ENCODE measurements around the gene VWA3B. TPM values are rescaled to one million over a fixed set of nuclear protein-coding genes. Genes with fewer than 3 reads are reported as not detected.

Gene VWA3B
- total RNA-seq, 1 donor from 2014 or later, result 1.7 TPM

DNA sequence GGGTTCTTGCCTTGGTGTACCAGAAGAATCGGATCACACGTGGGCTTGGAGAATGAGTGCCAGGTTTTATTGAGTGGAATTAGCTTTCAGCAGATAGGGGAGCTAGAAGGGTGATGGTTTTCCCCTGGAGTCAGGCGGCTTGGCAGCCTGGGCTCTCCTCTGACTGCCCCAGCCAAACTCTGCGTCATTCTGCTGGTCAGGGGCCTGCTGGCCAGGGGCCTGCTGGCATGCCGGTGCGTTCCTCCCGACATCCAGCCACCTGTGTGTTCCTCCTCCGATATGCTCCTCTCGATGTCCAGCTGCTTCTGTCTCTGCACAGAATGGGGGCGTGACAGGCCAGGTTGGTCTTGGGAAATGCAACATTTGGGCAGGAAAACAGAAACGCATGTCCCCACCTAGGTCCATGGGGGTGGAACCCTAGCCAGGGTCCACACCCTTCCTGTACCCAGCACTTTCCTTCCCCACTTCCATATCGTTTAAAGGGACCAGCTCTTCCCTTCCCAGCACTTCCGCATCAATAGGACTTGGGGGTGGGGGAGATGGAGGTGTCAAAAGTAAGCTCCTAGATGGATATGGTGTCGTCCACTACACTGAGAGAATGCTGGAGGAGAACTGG is 85.3 kb downstream of the VWA3B start:
- DNase-seq (ENCODE audit: low spot score), result no peak

DNA sequence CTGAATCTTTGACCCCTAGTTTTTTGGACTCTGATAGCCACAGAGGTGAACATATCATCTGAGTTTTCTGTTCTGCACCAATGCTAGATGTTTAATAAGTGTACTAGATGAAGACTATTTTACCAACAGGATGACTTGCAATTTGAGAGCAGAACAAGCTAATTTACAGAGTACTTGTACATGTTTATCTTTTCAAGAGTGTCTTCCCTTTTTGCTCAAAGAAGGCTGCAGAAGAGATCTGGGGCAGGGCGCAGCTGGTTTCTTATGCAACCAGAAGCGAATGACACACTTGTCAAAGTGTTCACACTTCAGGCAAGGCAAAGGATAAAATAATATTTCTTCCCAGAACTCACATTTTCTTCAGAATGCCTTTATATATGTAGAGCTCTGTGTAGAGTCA is 86.0 kb downstream of the VWA3B start:
- DNase-seq (ENCODE audit: low spot score), result no peak

DNA sequence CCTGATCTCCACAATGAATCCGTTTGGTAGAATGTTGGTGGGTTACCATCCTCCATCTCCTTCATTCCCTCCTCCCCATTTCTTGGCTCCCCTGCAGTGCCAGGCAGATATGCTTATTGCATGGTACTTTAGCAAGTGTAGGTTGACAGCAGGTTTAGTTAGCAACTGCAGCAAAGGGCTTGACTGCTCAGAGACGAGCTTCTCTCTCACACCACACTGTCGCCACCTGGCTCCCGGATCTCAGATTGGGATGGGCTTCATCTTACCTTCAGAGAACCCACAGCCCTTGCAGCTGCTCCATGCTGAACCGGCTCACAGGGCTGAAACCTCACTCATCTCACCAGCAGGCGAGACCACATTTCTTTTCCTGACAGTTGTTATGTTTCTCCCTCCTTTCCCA is 88.8 kb downstream of the VWA3B start:
- no peak for DNase-seq (ENCODE audit: low spot score)

DNA sequence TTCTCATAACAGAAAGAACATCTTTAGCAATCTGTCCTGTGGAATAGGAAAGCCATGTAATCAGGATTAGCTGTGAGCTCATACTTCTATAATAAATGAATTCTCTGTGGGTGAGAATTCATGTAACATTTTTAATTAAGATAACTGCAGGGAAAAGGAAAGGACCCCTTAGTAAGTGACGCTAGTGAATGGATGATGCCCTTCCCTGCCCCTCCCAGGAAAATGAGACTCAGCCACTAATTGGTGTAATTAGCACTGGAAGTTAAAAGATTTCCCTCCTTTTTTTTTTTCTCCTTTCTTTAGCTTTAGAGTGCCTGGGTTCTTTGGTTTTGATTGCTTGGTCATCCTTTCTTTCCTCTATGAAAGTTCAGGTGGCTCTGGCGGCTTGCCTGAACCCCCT is 90.3 kb downstream of the VWA3B start:
- no peak for DNase-seq (ENCODE audit: low spot score)

DNA sequence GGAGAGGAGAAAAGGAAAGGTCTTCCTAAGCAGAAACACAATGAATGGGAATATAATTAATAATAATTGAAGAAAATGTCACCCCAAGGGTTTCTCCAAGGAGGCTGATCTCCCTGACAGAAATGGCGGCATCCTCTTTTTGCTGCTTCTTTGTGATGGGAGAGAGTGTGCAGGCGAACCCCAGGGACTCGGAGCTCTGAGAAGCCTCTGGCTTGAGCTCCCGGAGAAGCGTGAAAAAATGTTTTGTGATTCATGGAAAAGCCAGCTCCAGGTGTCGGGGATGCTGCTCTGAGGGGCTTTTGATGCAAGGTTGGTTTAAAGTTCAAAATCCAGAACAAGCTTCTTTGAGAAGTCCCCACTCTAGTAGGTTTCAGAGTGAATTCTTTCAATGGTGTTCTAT is 91.0 kb downstream of the VWA3B start:
- no peak for DNase-seq (ENCODE audit: low spot score)

DNA sequence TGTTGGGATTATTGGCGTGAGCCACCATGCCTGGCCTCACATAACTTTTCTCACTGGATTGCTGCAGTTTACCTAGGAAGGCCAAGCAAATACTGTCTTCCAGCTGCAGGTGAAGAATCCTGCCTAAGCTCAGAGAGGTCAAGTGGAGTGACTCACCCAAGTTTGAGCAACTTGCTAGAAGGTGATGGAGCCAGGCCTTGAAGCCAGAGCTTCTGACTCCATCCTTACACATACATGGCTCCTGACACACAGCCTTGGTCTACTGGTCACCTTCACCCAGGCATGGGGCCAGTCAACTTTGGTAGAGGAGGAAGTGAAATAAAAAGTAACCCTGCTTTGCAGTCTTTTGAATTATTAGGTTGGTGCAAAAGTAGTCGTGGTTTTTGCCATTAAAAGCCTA is 93.5 kb downstream of the VWA3B start:
- no peak for DNase-seq (ENCODE audit: low spot score)

DNA sequence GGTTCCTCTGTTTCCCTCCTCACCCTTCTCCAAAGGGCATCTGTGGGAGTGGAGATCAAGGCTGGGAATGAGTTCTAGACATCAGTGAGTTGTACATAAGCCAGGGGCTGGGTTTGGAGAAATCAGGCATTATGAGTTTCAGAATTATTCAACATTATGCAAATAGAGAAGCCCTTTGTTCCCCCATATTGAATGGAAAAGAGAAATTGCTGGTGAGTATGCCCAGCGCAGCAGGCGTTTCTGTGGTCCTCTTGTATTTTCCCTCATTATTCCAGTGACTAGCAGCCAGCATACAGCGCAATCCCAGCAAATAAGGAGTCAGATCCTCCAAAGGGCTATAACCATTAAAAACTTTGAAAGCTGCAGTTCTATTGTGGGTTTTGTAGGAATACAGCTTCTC is 94.4 kb downstream of the VWA3B start:
- no peak for DNase-seq (ENCODE audit: low spot score)

DNA sequence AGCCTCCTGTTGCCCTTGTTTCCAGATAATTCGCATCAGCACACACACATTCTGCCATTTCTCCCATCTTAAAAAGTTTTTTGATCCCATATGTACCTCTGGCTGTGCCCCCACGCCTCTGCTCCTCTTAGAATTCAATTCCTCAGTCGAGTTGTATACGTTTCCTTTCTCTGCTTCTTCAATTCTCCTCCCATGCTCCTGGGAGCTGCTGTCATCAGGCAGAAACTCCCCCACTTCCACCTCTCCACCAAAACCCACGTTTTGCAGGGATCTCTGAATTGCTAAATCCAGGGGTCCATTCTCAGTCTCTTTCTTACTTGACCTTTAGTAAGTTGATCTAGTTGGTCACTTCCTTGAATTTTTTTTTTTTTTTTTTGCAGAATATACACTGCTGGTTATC is 98.8 kb downstream of the VWA3B start:
- DNase-seq (ENCODE audit: low spot score), result no peak

DNA sequence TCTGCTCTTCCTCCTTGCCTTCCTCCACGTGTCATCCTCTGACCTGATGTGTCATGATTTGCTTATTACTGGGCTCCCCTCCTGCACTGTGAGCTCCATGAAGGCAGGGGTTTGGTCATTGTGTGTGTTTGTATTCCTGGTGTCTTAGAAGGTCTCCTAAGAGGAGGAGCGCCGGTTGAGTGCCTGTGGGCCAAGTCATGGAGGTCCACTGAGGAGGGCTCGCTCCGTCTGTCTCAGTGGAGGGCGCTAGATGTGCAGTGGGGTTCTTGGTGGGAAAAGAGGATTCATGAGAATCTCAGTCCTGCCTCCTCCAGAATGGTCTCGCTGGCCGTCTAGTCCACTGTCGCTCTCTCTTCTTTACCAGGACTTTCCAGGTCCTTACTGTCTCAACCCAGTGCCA is 100.2 kb downstream of the VWA3B start:
- DNase-seq (ENCODE audit: low spot score), result no peak

DNA sequence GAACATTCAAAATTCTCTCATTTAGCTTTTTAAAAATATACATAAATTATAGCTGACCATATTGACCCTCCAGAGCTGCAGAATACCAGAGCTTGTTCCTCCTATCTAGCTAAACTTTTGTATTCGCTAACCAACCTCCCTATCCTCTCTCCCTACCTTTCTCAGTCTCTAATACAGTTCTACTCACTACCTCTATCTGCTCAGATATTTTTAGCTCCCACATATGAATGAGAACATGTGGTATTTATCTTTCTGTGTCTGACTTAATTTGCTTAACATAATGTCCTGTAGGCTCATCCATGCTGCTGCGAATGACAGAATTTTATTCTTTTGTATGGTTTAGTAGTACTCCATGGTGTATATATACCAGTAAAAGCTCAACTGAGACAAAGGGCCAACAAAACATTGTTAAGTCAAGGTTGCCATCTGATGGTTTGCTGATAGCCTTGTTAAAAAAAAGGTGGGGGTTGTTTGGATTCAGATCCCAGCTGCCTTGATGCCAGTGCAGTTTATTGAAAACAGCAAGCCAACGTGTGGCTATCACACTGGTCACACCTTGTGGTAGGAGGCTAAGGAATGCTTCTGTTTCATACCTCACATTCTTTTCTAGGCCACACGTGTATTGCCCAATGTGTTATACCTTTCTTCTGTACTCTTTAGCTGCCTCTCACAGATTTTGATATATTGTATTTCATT is 101.5 kb downstream of the VWA3B start:
- DNase-seq (ENCODE audit: low spot score), result no peak

DNA sequence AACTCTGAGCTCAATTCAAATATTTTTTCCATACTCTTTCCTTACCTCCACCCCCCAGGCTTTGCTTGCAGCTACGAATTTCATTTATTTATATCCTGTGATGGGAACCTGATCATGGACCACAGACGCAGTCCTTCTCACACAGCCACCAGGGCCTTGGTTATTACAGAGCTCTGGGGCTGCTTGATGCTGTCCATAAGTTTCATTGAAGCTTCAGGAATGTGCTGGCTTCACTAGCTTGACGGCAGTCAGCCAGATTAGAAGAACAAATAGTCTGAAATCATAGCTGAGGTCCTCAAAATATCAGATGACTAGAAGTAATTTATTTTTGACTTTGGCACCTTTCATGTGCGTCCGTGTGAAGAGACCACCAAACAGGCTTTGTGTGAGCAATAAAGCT is 104.9 kb downstream of the VWA3B start:
- no peak for DNase-seq (ENCODE audit: low spot score)

DNA sequence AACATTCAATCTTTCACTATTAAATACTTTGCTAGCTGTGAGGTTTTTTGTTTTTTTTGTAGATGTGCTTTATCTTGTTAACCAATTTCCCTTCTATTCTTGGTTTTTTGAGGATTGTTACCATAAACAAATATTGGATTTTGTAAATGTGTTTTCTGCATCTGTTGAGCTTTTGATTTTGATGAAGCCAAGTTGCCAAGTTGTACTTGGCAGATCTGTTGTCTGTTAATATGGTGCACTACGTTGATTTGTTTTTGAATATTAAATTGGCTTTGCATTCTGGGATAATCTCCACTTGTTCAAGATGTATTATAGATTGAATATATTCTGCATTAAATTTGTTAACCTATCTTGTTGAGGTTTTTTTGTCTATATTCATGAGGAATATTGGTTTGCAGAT is 114.6 kb downstream of the VWA3B start:
- DNase-seq (ENCODE audit: low spot score), result no peak

DNA sequence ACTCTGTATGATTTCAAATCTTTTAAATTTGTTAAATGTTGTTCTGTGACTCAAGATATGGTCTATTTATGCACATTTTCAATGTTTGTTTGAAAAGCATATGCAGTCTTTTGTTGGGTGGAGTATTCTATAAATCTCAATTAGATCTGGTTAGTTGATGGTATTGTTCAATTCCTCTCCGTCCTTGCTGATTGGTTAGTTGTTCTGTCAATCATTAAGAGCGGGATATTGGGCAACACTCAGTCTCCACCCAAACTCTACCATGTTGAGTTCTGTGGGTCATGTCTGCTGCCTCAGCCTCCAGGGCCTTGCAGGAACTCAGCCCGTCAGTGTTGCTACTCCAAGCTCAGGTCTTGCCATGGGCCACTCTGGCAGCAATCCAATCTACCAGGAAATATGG is 118.9 kb downstream of the VWA3B start:
- no peak for DNase-seq (ENCODE audit: low spot score)

DNA sequence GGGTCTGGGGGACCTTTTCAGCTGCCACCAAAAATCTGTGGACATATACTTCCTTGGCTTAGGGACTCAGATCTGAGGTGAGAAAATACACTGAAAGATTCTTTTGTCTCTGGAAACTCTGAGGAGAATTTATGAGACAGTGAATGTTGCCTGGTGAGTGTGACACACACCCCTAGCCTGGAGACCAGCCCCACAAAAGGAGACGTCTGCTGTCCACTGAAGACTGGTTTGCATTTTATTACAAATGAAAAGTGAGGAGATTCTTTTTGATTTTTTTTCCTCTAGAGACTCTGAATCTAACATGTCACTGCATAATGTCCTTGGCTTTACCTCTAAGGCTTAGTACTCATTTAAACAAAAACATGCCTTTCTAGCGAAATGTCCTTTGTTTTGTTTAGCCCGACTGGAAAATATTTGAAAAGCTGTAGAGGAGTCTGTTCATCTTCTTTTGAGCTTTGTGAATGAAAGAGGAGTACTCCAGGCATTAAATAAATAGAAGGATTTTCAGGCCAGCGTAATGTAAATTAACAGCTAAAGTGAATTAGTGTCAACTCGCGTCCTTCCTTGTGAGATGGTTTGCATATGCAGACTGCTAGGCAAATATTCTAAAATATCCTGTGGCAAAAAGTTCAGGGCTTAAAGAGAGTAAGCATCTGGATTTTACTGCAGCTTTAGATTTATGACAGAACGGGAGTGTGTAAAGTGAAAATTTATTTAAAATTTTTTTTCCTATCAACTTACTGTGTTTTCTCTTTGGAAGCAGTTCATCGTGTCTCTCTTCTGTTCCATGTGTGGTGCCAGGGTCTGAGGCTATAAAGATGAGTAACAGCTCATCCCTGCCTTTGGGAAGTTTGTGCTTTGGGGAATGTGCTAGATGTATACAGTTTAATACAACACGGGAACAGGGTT is 125.4 kb downstream of the VWA3B start:
- DNase-seq (ENCODE audit: low spot score), result no peak

DNA sequence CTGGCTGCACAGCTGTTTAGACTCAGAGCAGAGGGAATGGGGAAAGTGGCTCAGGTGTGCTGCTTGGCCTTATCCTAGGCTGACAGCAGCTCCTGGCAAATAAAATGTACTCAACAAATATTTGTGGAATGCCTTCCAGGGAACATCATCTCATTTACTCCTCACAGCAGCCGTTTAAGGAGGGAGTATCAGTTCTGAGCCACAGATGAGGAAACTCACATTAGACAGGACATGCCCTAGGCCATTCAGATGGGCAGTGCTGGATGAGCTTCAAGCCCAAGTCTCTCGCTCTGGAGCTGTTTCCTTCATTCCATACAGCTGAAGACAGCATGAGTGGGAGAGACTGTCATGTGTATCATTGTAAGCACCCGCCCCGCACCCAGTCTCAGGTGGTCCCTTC is 129.6 kb downstream of the VWA3B start:
- no peak for DNase-seq (ENCODE audit: low spot score)

DNA sequence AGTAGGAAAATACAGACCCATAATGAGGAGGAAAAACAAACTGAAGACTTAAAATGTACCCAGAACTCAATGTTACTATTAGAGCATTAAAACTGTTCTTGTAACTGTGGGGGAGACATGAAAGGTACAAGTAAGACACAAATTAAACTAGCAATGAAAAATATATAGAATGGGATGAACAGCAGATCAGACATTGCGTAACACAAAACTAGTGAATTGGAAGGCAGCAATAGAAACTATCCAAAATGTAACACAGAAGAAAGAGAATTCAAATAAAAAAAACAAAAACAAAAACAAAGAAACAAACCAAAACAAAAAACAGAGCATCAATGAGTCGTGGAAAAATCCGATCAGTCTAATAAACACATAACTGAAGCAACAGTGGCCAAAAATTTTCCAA is 132.2 kb downstream of the VWA3B start:
- no peak for DNase-seq (ENCODE audit: low spot score)

DNA sequence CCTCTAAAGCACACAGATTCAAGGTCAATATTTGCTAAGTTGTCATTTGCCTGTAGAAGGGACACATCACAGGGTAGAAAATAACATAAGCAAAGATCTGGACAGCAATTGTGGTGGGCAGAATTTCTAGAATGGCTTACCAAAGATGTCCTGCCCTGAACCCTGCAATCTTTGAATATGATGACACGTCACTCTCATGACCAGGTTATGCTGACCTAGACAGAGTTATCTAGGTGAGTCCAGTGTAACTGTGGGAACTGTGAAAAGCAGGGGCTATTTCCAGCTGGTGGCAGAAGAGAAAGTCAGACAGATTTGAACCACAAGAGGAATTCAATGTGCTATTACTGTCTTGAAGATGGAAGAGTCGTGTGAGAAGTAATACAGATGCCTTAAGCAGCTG is 147.0 kb downstream of the VWA3B start:
- DNase-seq (ENCODE audit: low spot score), result no peak

DNA sequence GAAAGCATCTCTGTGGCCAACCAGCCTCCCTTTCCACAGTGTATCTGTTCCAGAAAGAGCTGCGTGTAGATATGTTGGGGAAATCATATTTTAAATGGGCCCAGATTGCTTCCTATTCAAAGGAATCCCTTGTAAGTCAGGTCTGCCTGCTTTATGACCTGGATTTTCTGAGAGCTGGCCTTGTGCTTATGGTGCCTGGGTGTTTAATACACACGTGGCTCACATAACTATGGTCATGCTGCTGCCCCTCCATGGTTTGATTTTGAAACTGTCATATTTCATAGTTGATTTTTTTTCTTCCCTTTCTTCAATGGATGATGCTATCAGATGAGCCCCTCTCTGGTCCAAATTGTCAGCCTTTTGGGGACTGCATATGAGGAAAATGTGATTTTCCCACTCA is 147.8 kb downstream of the VWA3B start:
- DNase-seq (ENCODE audit: low spot score), result no peak

DNA sequence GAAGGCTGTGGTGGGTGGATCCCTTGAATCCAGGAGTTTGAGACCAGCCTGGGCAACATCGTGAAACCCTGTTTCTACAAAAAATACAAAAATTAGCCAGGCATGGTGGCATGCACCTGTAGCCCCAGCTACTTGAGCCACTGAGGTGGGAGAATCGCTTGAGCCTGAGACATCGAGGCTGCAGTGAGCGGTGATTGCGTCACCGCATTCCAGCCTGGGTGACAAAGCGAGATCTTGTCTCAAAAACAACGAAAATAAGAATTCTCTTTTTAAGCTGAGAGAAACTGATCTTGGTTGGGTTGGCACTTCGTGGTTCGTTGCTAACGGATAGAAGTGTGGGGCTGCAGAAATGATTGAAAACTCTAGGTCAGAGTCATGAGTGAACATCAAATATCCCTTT is 150.0 kb downstream of the VWA3B start:
- no peak for DNase-seq (ENCODE audit: low spot score)

DNA sequence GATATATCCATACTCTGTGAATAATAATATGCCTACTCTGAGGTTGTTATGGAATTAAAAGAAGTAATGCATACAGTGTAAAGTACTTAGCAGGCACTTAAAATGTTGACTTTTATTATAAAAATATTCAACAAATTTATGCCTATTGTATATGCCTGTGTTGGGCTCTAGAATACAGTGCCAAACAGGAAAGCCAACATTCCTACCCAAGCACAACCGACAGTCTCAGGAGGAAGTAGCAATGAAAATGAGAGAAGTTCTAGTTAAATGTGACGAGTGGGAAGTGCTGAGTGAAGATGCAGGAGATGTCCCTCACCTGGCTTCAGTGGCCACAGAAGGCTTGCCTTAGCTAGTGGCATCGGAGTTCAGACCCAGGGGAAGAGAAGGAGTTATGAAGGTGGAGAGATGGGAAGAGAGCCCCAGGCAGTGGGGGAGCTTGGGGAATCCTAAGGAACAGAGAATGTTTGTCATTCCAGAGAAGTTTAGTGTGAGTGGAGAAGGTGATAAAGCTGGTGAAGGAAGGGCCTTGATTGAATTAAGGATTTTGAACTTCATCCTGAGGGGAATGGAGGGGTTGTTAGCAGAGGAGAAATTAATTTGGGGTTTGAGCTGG is 153.9 kb downstream of the VWA3B start:
- DNase-seq (ENCODE audit: low spot score), result no peak

DNA sequence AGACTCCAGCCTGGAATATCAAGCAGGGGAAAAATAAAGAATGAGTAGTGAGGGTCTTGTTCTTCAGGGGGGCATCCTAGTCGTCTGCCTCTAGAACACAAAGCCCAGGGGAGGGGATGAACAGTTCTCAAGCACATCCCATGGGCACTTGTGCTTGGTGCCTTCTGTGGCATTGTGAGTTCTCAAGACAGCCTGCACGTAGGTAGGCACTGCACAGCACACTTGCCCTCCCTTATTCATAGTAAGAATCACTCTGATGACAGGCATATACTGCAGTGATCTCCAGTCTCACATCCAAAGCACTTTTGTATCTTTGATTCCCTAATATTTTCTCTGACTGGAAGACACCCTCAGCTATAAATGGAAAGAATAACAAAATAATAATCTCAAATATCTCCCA is 154.6 kb downstream of the VWA3B start:
- DNase-seq (ENCODE audit: low spot score), result no peak

DNA sequence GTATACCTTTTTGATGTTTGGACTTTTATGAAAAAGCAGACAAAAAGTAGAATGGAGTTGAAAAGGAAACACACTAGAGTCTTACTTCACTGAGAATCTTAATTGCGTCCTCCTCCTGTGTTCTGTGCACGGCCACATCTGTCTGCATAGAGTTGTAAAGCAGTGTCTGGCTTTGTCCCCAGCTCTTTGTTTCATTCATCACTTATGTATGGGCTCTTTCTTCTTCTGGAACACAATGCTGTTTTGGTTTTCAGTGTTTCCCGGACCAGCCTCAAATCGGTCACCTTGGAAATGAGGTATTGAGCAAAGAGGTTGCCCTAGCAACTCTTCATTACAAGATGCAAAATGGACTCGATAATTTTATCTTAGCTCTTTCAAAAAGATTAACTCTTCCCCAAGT is 155.0 kb downstream of the VWA3B start:
- DNase-seq (ENCODE audit: low spot score), result no peak

DNA sequence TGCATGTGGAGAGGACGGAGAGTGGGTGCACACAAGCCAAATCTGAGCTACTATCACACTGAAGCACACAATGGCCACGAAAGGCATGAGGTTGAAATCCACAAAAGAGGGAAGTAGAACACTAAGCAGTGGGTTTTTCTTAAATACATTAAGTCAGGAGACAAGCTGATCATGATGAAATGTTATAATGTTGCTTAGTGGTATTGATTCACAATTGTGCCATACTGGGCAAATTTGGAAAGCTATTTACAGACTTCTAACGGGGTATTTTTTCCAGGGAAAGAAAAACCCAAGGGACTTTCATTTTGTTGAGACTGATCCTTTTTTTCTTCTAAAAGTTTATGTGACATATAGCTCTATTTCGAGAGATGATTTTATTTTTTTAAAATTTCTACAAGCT is 158.5 kb downstream of the VWA3B start:
- DNase-seq (ENCODE audit: low spot score), result no peak

Data from ureter (tissue), 1 donor.